Ectodermal cell (in vitro differentiated cells): ENCODE data around the gene LY6G6F.

Source experiments
- H3K27ac ChIP-seq: 2 replicates; pipeline ENCODE4 v1.7.0; 2013; ENCODE audit warnings: mild to moderate bottlenecking, low read depth, low read length; ENCODE audit not compliant: insufficient read depth, poor library complexity, severe bottlenecking
- H3K27me3 ChIP-seq: 2 replicates; pipeline ENCODE4 v1.7.0; 2013; ENCODE audit warnings: mild to moderate bottlenecking, low read length; ENCODE audit not compliant: insufficient read depth, control insufficient read depth, poor library complexity, severe bottlenecking
- H3K36me3 ChIP-seq: one replicate; pipeline ENCODE4 v1.7.0; 2013; ENCODE audit warnings: low read length; ENCODE audit not compliant: control insufficient read depth, insufficient read depth
- H3K4me1 ChIP-seq: one replicate; pipeline ENCODE4 v1.7.0; 2013; ENCODE audit warnings: low read length; ENCODE audit not compliant: control insufficient read depth, insufficient read depth
- H3K4me3 ChIP-seq: 2 replicates; pipeline ENCODE4 v1.7.0; 2013; ENCODE audit warnings: low read depth, low read length, control low read depth; ENCODE audit not compliant: insufficient read depth
- H3K9me3 ChIP-seq: 2 replicates; pipeline ENCODE4 v1.7.0; 2013; ENCODE audit warnings: mild to moderate bottlenecking, low read length, moderate library complexity; ENCODE audit not compliant: control insufficient read depth
- WGBS, 2 experiments: methylation state at CpG; one replicate each; pipeline ENCODE4 v1.1.7; 2013; ENCODE audit warnings: missing lambda C conversion rate in 2 of 2; 5-methylcytosine and 5-hydroxymethylcytosine counted together

Gene LY6G6F

GRCh38 chr6:31742894-31743293 lies 36.2 kb downstream of the LY6G6F start:
- H3K27me3 ChIP-seq: no peaks in the 10 kb centered on the region
- peaks cover 4% of the 10 kb centered on the region for H3K36me3 ChIP-seq
- no peaks in the 10 kb centered on the region for H3K9me3 ChIP-seq
- WGBS, 2 experiments: 93 to 94% methylated on average over 3 of the region's 3 CpGs
- H3K4me1 ChIP-seq: peaks cover 26% of the 10 kb centered on the region
- no peak overlapping the region for H3K4me3 ChIP-seq
- no peak overlapping the region for H3K27ac ChIP-seq

- 80 to 94% methylated on average over 1 of the region's 1 CpG for WGBS, 2 experiments
- Histone ChIP-seq H3K4me3 (no peak overlapping the region), H3K36me3 (peaks cover 4% of the 10 kb centered on the region), H3K9me3 (no peaks in the 10 kb centered on the region), H3K27ac (no peak overlapping the region), H3K4me1 (peaks cover 12% of the 10 kb centered on the region), H3K27me3 (no peaks in the 10 kb centered on the region)
These were observed 37.8 kb downstream of the LY6G6F start for GRCh38 chr6:31744422-31744821.

- Histone ChIP-seq H3K4me3 (no peak overlapping the region), H3K27me3 (no peaks in the 10 kb centered on the region), H3K27ac (no peak overlapping the region), H3K36me3 (no peaks in the 10 kb centered on the region), H3K9me3 (no peaks in the 10 kb centered on the region), H3K4me1 (peaks cover 4% of the 10 kb centered on the region)
- 96% methylated on average over 8 of the region's 8 CpGs for WGBS, 2 experiments
These were observed 42.8 kb downstream of the LY6G6F start for GRCh38 chr6:31749301-31750036.

- no peak overlapping the region for H3K27ac ChIP-seq
- no peak overlapping the region for H3K4me3 ChIP-seq
- H3K9me3 ChIP-seq: no peaks in the 10 kb centered on the region
- WGBS, 2 experiments: 96 to 98% methylated on average over 6 of the region's 7 CpGs
- H3K27me3 ChIP-seq: no peaks in the 10 kb centered on the region
- H3K4me1 ChIP-seq: no peaks in the 10 kb centered on the region
- no peaks in the 10 kb centered on the region for H3K36me3 ChIP-seq
These were observed 43.9 kb downstream of the LY6G6F start for GRCh38 chr6:31750411-31751022.

- Histone ChIP-seq H3K27me3 (no peaks in the 10 kb centered on the region), H3K9me3 (no peaks in the 10 kb centered on the region), H3K4me1 (no peaks in the 10 kb centered on the region), H3K27ac (no peak overlapping the region), H3K36me3 (no peaks in the 10 kb centered on the region), H3K4me3 (no peak overlapping the region)
- 85 to 98% methylated on average over 7 to 8 of the region's 8 CpGs for WGBS, 2 experiments
These were observed 46.2 kb downstream of the LY6G6F start for GRCh38 chr6:31752739-31753319.

- Histone ChIP-seq H3K36me3 (peaks cover 5% of the 10 kb centered on the region), H3K9me3 (no peaks in the 10 kb centered on the region)
- 95 to 96% methylated on average over 2 of the region's 2 CpGs for WGBS, 2 experiments
These were observed 51.6 kb downstream of the LY6G6F start for GRCh38 chr6:31758281-31758680.

More at GRCh38 chr6:31758281-31758680, 51.6 kb downstream of the LY6G6F start:
- Histone ChIP-seq H3K27ac (no peak overlapping the region), H3K4me3 (no peak overlapping the region), H3K27me3 (no peaks in the 10 kb centered on the region), H3K4me1 (peaks cover 7% of the 10 kb centered on the region)
